ENCODE measurements around the gene PKP3. TPM values are rescaled to one million over a fixed set of nuclear protein-coding genes. Genes with fewer than 3 reads are reported as not detected.

Gene PKP3
- total and polyA plus RNA-seq, 3 donors from 2014 or later, result 1.2 to 3.1 (median 1.6) TPM

DNA sequence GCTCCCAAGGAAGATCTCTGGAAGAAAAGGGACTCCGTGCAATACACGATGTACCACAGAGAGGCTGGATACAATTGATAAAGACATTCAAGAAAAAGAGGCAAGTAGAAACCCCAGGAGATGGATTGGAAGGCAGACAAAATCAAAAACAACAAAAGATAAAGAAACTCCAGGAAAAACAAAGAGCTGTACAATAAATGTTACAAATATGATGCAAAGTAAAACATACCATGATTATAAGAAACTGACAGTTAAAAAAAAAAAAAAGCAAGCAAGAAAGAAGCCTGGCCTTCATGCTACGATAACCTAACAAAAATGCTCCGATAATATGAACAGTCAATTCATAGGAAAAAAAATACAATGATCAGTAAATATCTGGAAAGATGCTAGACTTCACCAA, 31.3 kb downstream of the PKP3 start:
- H3K36me3 ChIP-seq (ENCODE audit: low read depth, missing control alignments), result no peaks in the 10 kb centered on the region
- intact Hi-C loops (cut with DNase I; ENCODE audit: low total_unique reads), result no loop called here
- H3K9me3 ChIP-seq, result no peaks in the 10 kb centered on the region
- no peaks in the 10 kb centered on the region for H3K27me3 ChIP-seq
- H3K4me3 ChIP-seq, result no peak overlapping the region
- 38 to 60% methylated on average over 4 of the region's 4 CpGs for WGBS, 2 donors
- TF ChIP-seq POLR2A (IDR thresholded peaks at IDR 0.05), result no peak
- TF ChIP-seq, protein P1, sequence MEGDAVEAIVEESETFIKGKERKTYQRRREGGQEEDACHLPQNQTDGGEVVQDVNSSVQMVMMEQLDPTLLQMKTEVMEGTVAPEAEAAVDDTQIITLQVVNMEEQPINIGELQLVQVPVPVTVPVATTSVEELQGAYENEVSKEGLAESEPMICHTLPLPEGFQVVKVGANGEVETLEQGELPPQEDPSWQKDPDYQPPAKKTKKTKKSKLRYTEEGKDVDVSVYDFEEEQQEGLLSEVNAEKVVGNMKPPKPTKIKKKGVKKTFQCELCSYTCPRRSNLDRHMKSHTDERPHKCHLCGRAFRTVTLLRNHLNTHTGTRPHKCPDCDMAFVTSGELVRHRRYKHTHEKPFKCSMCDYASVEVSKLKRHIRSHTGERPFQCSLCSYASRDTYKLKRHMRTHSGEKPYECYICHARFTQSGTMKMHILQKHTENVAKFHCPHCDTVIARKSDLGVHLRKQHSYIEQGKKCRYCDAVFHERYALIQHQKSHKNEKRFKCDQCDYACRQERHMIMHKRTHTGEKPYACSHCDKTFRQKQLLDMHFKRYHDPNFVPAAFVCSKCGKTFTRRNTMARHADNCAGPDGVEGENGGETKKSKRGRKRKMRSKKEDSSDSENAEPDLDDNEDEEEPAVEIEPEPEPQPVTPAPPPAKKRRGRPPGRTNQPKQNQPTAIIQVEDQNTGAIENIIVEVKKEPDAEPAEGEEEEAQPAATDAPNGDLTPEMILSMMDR (IDR thresholded peaks at IDR 0.05), result no peak
- no peak overlapping the region for H3K27ac ChIP-seq
- H3K4me1 ChIP-seq, result no peaks in the 10 kb centered on the region
- DNase-seq, result no peak

DNA sequence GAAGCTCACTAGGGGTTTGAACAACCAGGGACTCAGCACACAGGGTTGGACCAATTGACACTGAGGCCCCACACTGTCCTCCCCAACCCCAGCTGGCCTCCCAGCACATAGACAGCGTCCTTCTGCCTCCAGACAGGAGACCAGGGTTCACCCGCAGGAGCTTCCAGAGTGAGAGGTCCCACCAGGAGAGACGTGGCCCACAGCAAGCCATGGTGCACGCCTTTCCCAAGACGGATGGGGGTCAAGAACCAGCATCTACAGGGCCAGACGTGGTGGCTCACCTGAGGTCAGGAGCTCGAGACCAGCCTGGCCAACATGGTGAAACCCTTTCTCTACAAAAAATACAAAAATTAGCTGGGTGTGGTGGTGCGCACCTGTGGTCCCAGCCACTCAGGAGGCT, 32.8 kb downstream of the PKP3 start:
- intact Hi-C loops (cut with DNase I; ENCODE audit: low total_unique reads), result no loop called here

DNA sequence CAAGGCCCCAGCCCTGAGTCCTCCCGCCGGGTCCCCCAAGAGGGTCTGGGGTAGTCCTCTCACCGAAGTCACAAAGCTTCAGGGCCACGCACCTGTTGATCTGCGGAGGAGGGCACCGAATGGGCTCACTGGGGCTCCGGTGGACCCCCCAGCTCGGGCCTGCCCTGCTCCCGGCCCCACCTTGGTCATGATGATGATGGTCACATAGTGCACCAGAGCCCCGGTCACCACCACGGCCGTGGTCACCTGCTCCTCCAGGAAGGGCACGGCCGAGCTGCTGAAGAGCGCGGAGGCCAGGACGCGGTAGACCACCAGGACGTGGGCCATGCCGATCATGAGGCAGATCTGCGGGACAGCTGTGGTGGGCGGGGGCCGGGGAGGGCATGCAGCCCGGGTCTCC, 34.3 kb downstream of the PKP3 start:
- TF ChIP-seq POLR2A (IDR thresholded peaks at IDR 0.05), result no peak
- TF ChIP-seq, protein P1 (IDR thresholded peaks at IDR 0.05), result no peak
- Histone ChIP-seq H3K9me3 (no peaks in the 10 kb centered on the region), H3K27ac (no peak overlapping the region), H3K27me3 (no peaks in the 10 kb centered on the region), H3K36me3 (ENCODE audit: low read depth, missing control alignments) (no peaks in the 10 kb centered on the region), H3K4me3 (no peak overlapping the region), H3K4me1 (no peaks in the 10 kb centered on the region)
- no peak for DNase-seq
- intact Hi-C loops (cut with DNase I; ENCODE audit: low total_unique reads), result no loop called here
- 93 to 94% methylated on average over 18 to 24 of the region's 24 CpGs for WGBS, 2 donors

More for the DNA sequence above, 32.8 kb downstream of the PKP3 start:
- no peak overlapping the region for H3K4me3 ChIP-seq
- H3K27me3 ChIP-seq, result no peaks in the 10 kb centered on the region
- no peak overlapping the region for H3K27ac ChIP-seq
- H3K4me1 ChIP-seq, result no peaks in the 10 kb centered on the region
- 94 to 100% methylated on average over 4 to 8 of the region's 8 CpGs for WGBS, 2 donors
- no peak for DNase-seq
- TF ChIP-seq, protein P1 (IDR thresholded peaks at IDR 0.05), result no peak
- no peak for TF ChIP-seq POLR2A (IDR thresholded peaks at IDR 0.05)
- no peaks in the 10 kb centered on the region for H3K9me3 ChIP-seq
- no peaks in the 10 kb centered on the region for H3K36me3 ChIP-seq (ENCODE audit: low read depth, missing control alignments)

DNA sequence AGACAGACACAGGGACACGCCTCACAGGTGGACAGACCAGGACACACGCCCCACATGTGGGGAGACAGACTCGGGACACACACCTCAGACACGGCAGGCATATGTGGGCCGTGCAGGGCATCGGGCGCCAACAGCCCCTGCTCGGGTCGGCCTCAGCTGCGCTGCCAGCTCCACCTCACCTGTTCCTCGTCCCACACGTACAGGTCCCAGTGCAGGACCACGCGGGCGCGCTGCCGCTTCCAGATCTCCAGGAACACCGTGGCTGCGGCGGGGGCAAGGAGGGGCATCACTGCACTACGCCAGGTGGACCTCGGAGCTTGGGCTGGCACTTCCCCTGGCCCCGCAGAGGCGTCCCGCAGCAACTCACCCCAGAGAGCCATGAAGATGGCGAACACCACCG, 35.4 kb downstream of the PKP3 start:
- Histone ChIP-seq H3K36me3 (ENCODE audit: low read depth, missing control alignments) (no peaks in the 10 kb centered on the region), H3K27me3 (no peaks in the 10 kb centered on the region), H3K4me3 (no peak overlapping the region), H3K27ac (no peak overlapping the region), H3K9me3 (no peaks in the 10 kb centered on the region), H3K4me1 (no peaks in the 10 kb centered on the region)
- TF ChIP-seq POLR2A (IDR thresholded peaks at IDR 0.05), result no peak
- TF ChIP-seq, protein P1 (IDR thresholded peaks at IDR 0.05), result no peak
- 67 to 91% methylated on average over 7 to 27 of the region's 27 CpGs for WGBS, 2 donors
- intact Hi-C loops (cut with DNase I; ENCODE audit: low total_unique reads), result no loop called here
- DNase-seq, result no peak

DNA sequence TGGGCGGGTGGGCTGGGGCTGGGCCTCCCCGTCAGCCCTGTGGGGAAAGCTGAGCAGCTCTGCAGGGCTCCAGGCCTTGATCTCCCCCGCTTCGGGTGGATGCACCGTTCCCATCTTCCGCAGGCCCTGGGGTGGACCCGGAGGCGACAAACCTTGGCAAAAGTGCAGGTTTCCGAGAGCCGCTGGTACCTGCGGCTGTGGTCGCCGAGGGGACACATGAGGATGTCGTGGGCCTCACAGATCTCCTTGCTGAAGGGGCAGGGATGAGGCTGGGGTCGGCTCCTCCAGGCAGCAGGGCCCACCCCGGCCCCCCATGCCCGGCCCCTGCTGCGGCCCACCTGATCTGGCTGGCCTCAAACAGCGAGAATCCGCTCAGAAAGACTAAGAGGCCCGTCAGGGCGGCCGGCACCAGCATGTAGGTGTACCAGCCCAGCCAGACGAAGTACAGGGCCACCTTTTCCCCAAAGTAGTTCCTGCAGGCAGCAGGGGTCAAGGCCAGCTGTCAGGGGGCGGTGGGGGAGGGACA, 36.0 kb downstream of the PKP3 start:
- Histone ChIP-seq H3K27ac (no peak overlapping the region), H3K4me1 (no peaks in the 10 kb centered on the region), H3K27me3 (no peaks in the 10 kb centered on the region), H3K36me3 (ENCODE audit: low read depth, missing control alignments) (no peaks in the 10 kb centered on the region), H3K4me3 (no peak overlapping the region), H3K9me3 (no peaks in the 10 kb centered on the region)
- 49 to 57% methylated on average over 20 to 24 of the region's 25 CpGs for WGBS, 2 donors
- no peak for DNase-seq
- intact Hi-C loops (cut with DNase I; ENCODE audit: low total_unique reads), result no loop called here
- TF ChIP-seq, protein P1 (IDR thresholded peaks at IDR 0.05), result no peak
- no peak for TF ChIP-seq POLR2A (IDR thresholded peaks at IDR 0.05)

Measured in testis (tissue), 3 donors.